Brain microvascular endothelial cell (primary cell): Measurements from ENCODE around the gene POLR3H.

Source experiments
- DNase-seq: peaks from one replicate; pipeline ENCODE4 v3.0.0-alpha.2; 2020
- H3K27ac ChIP-seq: fragments of 250-450 bp; sonication (Bioruptor Pico); 2 replicates; pipeline ENCODE4 v1.5.1; 2020; ENCODE audit warnings: mild to moderate bottlenecking, moderate library complexity
- H3K27me3 ChIP-seq: fragments of 250-450 bp; sonication (Bioruptor Pico); replicated peaks from 2 replicates; pipeline ENCODE4 v1.5.1; 2020; ENCODE audit warnings: mild to moderate bottlenecking
- H3K36me3 ChIP-seq: fragments of 250-450 bp; sonication (Bioruptor Pico); replicated peaks from 2 replicates; pipeline ENCODE4 v1.5.1; 2020; ENCODE audit warnings: mild to moderate bottlenecking
- H3K4me3 ChIP-seq: 2 replicates; pipeline ENCODE4 v1.5.1; 2011; ENCODE audit warnings: low read depth, mild to moderate bottlenecking, control low read depth, low read length, moderate library complexity
- CTCF ChIP-seq: IDR thresholded peaks from 2 replicates; pipeline ENCODE4 v1.5.1; 2011; ENCODE audit warnings: low read depth, mild to moderate bottlenecking, moderate library complexity, low read length, control low read depth, inconsistent platforms; ENCODE audit errors: missing control alignments
- in situ Hi-C: cut with HindIII; loops from 2 replicates; pipeline ENCODE4 v1.10.0; 2017; ENCODE audit warnings: low sequenced_read_pairs, low pct_ligation_motif_present

Gene POLR3H

GRCh38 chr22:41530890-41531714, 13.2 kb downstream of the POLR3H start:
- in situ Hi-C loops: no loop called here
- TF ChIP-seq CTCF: no peak
- no peaks in the 10 kb centered on the region for H3K27me3 ChIP-seq
- H3K4me3 ChIP-seq: no peak overlapping the region
- DNase-seq: no peak
- peaks cover 64% of the 10 kb centered on the region for H3K36me3 ChIP-seq
- no peak overlapping the region for H3K27ac ChIP-seq

GRCh38 chr22:41528938-41529561, 15.2 kb downstream of the POLR3H start:
- in situ Hi-C loops: no loop called here
- no peak for DNase-seq
- Histone ChIP-seq H3K4me3 (no peak overlapping the region), H3K36me3 (peaks cover 75% of the 10 kb centered on the region), H3K27me3 (no peaks in the 10 kb centered on the region), H3K27ac (no peak overlapping the region)
- TF ChIP-seq CTCF: no peak

GRCh38 chr22:41528132-41528766, 16.0 kb downstream of the POLR3H start:
- Histone ChIP-seq H3K27ac (no peak overlapping the region), H3K36me3 (peaks cover 71% of the 10 kb centered on the region), H3K4me3 (no peak overlapping the region), H3K27me3 (no peaks in the 10 kb centered on the region)
- DNase-seq: no peak
- in situ Hi-C loops: no loop called here
- no peak for TF ChIP-seq CTCF

- DNase-seq: no peak
- Histone ChIP-seq H3K4me3 (no peak overlapping the region), H3K27ac (no peak overlapping the region), H3K27me3 (no peaks in the 10 kb centered on the region), H3K36me3 (peaks cover 61% of the 10 kb centered on the region)
- peak; percentile 91 for TF ChIP-seq CTCF
- in situ Hi-C loops: no loop called here
Measured at GRCh38 chr22:41526830-41527799, 17.2 kb downstream of the POLR3H start.

GRCh38 chr22:41526226-41526829, 17.9 kb downstream of the POLR3H start:
- no peak overlapping the region for H3K4me3 ChIP-seq
- no peaks in the 10 kb centered on the region for H3K27me3 ChIP-seq
- no peak overlapping the region for H3K27ac ChIP-seq
- in situ Hi-C loops: no loop called here
- H3K36me3 ChIP-seq: peaks cover 54% of the 10 kb centered on the region
- no peak for DNase-seq
- no peak for TF ChIP-seq CTCF
